Nephron progenitor cell (in vitro differentiated cells): ENCODE data around the gene IMMT.

Source experiments
- DNase-seq: peaks from one replicate; pipeline ENCODE4 v3.0.0; 2021
- H3K27ac Mint-ChIP-seq: 2 replicates; pipeline ENCODE4 v1.8.0; 2021; ENCODE audit warnings: mild to moderate bottlenecking, moderate library complexity, mixed read lengths
- H3K27me3 Mint-ChIP-seq: 2 replicates; pipeline ENCODE4 v1.8.0; 2021; ENCODE audit warnings: mild to moderate bottlenecking, low read depth, mixed read lengths; ENCODE audit not compliant: poor library complexity
- H3K36me3 Mint-ChIP-seq: 2 replicates; pipeline ENCODE4 v1.8.0; 2021; ENCODE audit warnings: low read depth, mixed read lengths
- H3K4me1 Mint-ChIP-seq: 2 replicates; pipeline ENCODE4 v1.8.0; 2021; ENCODE audit warnings: mixed read lengths
- H3K4me3 Mint-ChIP-seq: 2 replicates; pipeline ENCODE4 v1.8.0; 2021; ENCODE audit warnings: mild to moderate bottlenecking, moderate library complexity, mixed read lengths
- H3K9me3 Mint-ChIP-seq: 2 replicates; pipeline ENCODE4 v1.8.0; 2021; ENCODE audit warnings: mild to moderate bottlenecking, moderate library complexity, mixed read lengths
- TF ChIP-seq, protein P1 (sequence below): fragments of 200-600 bp; sonication (generic); IDR thresholded peaks from 2 replicates; pipeline ENCODE4 v1.5.0; 2021; ENCODE audit warnings: antibody characterized with exemption

IMMT gene

GRCh38 chr2:86094229-86094628 lies 101.0 kb downstream of the IMMT start:
- H3K27ac Mint-ChIP-seq = no peak overlapping the region
- H3K27me3 Mint-ChIP-seq = no peaks in the 10 kb centered on the region
- TF ChIP-seq, protein P1, sequence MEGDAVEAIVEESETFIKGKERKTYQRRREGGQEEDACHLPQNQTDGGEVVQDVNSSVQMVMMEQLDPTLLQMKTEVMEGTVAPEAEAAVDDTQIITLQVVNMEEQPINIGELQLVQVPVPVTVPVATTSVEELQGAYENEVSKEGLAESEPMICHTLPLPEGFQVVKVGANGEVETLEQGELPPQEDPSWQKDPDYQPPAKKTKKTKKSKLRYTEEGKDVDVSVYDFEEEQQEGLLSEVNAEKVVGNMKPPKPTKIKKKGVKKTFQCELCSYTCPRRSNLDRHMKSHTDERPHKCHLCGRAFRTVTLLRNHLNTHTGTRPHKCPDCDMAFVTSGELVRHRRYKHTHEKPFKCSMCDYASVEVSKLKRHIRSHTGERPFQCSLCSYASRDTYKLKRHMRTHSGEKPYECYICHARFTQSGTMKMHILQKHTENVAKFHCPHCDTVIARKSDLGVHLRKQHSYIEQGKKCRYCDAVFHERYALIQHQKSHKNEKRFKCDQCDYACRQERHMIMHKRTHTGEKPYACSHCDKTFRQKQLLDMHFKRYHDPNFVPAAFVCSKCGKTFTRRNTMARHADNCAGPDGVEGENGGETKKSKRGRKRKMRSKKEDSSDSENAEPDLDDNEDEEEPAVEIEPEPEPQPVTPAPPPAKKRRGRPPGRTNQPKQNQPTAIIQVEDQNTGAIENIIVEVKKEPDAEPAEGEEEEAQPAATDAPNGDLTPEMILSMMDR = no peak
- no peak for DNase-seq
- H3K36me3 Mint-ChIP-seq = peaks cover 65% of the 10 kb centered on the region
- H3K4me1 Mint-ChIP-seq = no peaks in the 10 kb centered on the region
- peaks cover 7% of the 10 kb centered on the region for H3K9me3 Mint-ChIP-seq
- H3K4me3 Mint-ChIP-seq = no peak overlapping the region
